K562 (cell line): Measurements from ENCODE around the gene EPB41L2. TPM values are rescaled to one million over a fixed set of nuclear protein-coding genes. Genes with fewer than 3 reads are reported as not detected.

ENCODE experiments used
- ATF3 ChIP-seq, 2 experiments: fragments of 450-650 bp in 1 of 2; sonication (generic) in 1 of 2; formaldehyde crosslinking in 1 of 2; IDR thresholded peaks in 1 of 2; conservative IDR thresholded peaks in 1 of 2; 2 replicates each; pipeline versions ENCODE4 v1.6.1 to v1.8.1; 2016 to 2023; ENCODE audit warnings: mild to moderate bottlenecking in 2 of 2, moderate library complexity in 2 of 2, inconsistent platforms in 1 of 2, missing genetic modification reagents in 1 of 2
- BRF1 ChIP-seq: IDR thresholded peaks from 3 replicates; pipeline ENCODE4 v1.6.1; 2011; ENCODE audit warnings: borderline replicate concordance, mild to moderate bottlenecking; ENCODE audit not compliant: insufficient read length; ENCODE audit errors: extremely low read depth
- CXXC5 ChIP-seq: fragments of 250-450 bp; sonication (Bioruptor Pico); IDR thresholded peaks from 2 replicates; pipeline ENCODE4 v1.8.0; 2022; ENCODE audit warnings: inconsistent platforms, mild to moderate bottlenecking, moderate library complexity
- DMBX1 ChIP-seq: fragments of 250-450 bp; sonication (Bioruptor Pico); IDR thresholded peaks from 2 replicates; pipeline ENCODE4 v1.8.0; 2022; ENCODE audit warnings: inconsistent platforms, mild to moderate bottlenecking, moderate library complexity, borderline replicate concordance
- FOXK2 ChIP-seq, 2 experiments: fragments of 450-650 bp; IDR thresholded peaks in 1 of 2; conservative IDR thresholded peaks in 1 of 2; 2 replicates each; pipeline ENCODE4 v1.6.1; 2016; ENCODE audit warnings: low read depth in 2 of 2, mild to moderate bottlenecking in 1 of 2
- HNRNPL ChIP-seq: fragments of 200-400 bp; formaldehyde crosslinking; IDR thresholded peaks from 2 replicates; pipeline ENCODE4 v1.6.1; 2017; ENCODE audit warnings: low read depth, mild to moderate bottlenecking, low read length
- JUND ChIP-seq, 2 experiments: IDR thresholded peaks; 2 replicates in 1 of 2; 3 replicates in 1 of 2; pipeline ENCODE4 v1.6.1; 2011; ENCODE audit warnings: borderline replicate concordance in 2 of 2, low read depth in 2 of 2, low read length in 2 of 2, improper control_type of control experiment in 1 of 2, missing biosample characterization in 1 of 2, missing genetic modification characterization in 1 of 2, missing genetic modification reagents in 1 of 2
- MAFG ChIP-seq: fragments of 450-650 bp; conservative IDR thresholded peaks from 2 replicates; pipeline ENCODE4 v1.6.1; 2016; ENCODE audit warnings: missing genetic modification characterization, missing compliant biosample characterization
- NELFE ChIP-seq: IDR thresholded peaks from 2 replicates; pipeline ENCODE4 v1.6.1; 2011; ENCODE audit warnings: mild to moderate bottlenecking; ENCODE audit not compliant: insufficient read depth, insufficient read length
- NUFIP1 ChIP-seq: fragments of 450-650 bp; IDR thresholded peaks from 2 replicates; pipeline ENCODE4 v1.6.1; 2018; ENCODE audit not compliant: partially characterized antibody
- SAFB2 ChIP-seq: fragments of 200-400 bp; formaldehyde crosslinking; IDR thresholded peaks from 2 replicates; pipeline ENCODE4 v1.6.1; 2018; ENCODE audit warnings: borderline replicate concordance, low read length, low read depth, moderate library complexity; ENCODE audit not compliant: severe bottlenecking
- TAF7 ChIP-seq: fragments of 450-650 bp; IDR thresholded peaks from 2 replicates; pipeline ENCODE4 v1.6.1; 2016; ENCODE audit warnings: missing genetic modification characterization, missing compliant biosample characterization
- TCFL5 ChIP-seq: fragments of 250-450 bp; sonication (Bioruptor Pico); conservative IDR thresholded peaks from 2 replicates; pipeline ENCODE4 v1.6.1; 2021; ENCODE audit warnings: mild to moderate bottlenecking, moderate library complexity, matching md5 sums
- TEAD2 ChIP-seq: fragments of 450-650 bp; IDR thresholded peaks from 2 replicates; pipeline ENCODE4 v1.6.1; 2016; ENCODE audit warnings: missing genetic modification characterization, control low read depth, missing compliant biosample characterization
- TRIM28 ChIP-seq: fragments of 450-650 bp; IDR thresholded peaks from 2 replicates; pipeline ENCODE4 v1.6.1; 2017
- ZBTB34 ChIP-seq: fragments of 250-450 bp; sonication (Bioruptor Pico); IDR thresholded peaks from 2 replicates; pipeline ENCODE4 v1.8.0; 2021; ENCODE audit warnings: mild to moderate bottlenecking, moderate library complexity
- ZNF174 ChIP-seq: fragments of 250-450 bp; sonication (Bioruptor Pico); IDR thresholded peaks from 2 replicates; pipeline ENCODE4 v1.4.0; 2020; ENCODE audit warnings: mild to moderate bottlenecking
- ZNF316 ChIP-seq: fragments of 450-650 bp; IDR thresholded peaks from 2 replicates; pipeline ENCODE4 v1.6.1; 2016
- polyA plus RNA-seq, 8 experiments: library from polyadenylated mRNA; depleted of rRNA in 4 of 8; stranded (reverse) in 5 of 8; unstranded in 3 of 8; fragments of >200 nt; fragmentation: Nextera tagmentation in 2 of 8; fragmentation: Illumina TruSeq in 1 of 8; extraction: Ambion mirVana in 2 of 8; extraction: Trizol in 1 of 8; gene quantifications; 2 replicates each; pipeline versions ENCODE4 v1.2.1 to v1.2.3, GENCODE V29; 2011 to 2014; ENCODE audit warnings: inconsistent platforms in 1 of 8, missing spikeins in 1 of 8
- total RNA-seq, 7 experiments: library from RNA; depleted of rRNA in 6 of 7; stranded (reverse); fragments of >200 nt in 6 of 7; fragmentation: Illumina TruSeq in 2 of 7; extraction: Trizol in 2 of 7; gene quantifications; 2 replicates each; pipeline versions ENCODE4 v1.2.1 to v1.2.3, GENCODE V29; 2011 to 2021; ENCODE audit warnings: low replicate concordance in 1 of 7
- TF ChIP-seq, protein P1 (sequence below), 2 experiments: IDR thresholded peaks in 1 of 2; conservative IDR thresholded peaks in 1 of 2; 2 replicates each; pipeline ENCODE4 v1.6.1; 2016; ENCODE audit warnings: low read depth in 2 of 2, mild to moderate bottlenecking in 1 of 2, missing compliant biosample characterization in 1 of 2, missing genetic modification characterization in 1 of 2, moderate library complexity in 1 of 2
- TF ChIP-seq, protein P2 (sequence below), 2 experiments: fragments of 450-650 bp; conservative IDR thresholded peaks; 2 replicates each; pipeline ENCODE4 v1.6.1; 2017; ENCODE audit warnings: mild to moderate bottlenecking in 2 of 2, moderate library complexity in 2 of 2

The EPB41L2 gene
- total and polyA plus RNA-seq, 9 of the 15 experiments (the other 6 are each of a cell fraction or from before 2014, with no cell fraction given): 5.1 to 53.6 (median 25.0) TPM

GRCh38 chr6:131065112-131065823 lies 2.2 kb upstream of the EPB41L2 start (continued):
- TF ChIP-seq, protein P1, sequence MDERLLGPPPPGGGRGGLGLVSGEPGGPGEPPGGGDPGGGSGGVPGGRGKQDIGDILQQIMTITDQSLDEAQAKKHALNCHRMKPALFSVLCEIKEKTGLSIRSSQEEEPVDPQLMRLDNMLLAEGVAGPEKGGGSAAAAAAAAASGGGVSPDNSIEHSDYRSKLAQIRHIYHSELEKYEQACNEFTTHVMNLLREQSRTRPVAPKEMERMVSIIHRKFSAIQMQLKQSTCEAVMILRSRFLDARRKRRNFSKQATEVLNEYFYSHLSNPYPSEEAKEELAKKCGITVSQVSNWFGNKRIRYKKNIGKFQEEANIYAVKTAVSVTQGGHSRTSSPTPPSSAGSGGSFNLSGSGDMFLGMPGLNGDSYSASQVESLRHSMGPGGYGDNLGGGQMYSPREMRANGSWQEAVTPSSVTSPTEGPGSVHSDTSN (CRISPR knock-in tag; IDR thresholded peaks at IDR 0.05; ENCODE audit: low read depth): no peak
- TF ChIP-seq, protein P1 (tag; conservative IDR thresholded peaks at IDR 0.05; ENCODE audit: low read depth): no peak
- TF ChIP-seq, protein P2, sequence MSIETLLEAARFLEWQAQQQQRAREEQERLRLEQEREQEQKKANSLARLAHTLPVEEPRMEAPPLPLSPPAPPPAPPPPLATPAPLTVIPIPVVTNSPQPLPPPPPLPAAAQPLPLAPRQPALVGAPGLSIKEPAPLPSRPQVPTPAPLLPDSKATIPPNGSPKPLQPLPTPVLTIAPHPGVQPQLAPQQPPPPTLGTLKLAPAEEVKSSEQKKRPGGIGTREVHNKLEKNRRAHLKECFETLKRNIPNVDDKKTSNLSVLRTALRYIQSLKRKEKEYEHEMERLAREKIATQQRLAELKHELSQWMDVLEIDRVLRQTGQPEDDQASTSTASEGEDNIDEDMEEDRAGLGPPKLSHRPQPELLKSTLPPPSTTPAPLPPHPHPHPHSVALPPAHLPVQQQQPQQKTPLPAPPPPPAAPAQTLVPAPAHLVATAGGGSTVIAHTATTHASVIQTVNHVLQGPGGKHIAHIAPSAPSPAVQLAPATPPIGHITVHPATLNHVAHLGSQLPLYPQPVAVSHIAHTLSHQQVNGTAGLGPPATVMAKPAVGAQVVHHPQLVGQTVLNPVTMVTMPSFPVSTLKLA (conservative IDR thresholded peaks at IDR 0.05): no peak
- TF ChIP-seq HNRNPL (no peak), MAFG (tag) (peak; percentile 86), ZBTB34 (CRISPR knock-in tag) (no peak), BRF1 (no peak), ATF3 (IDR thresholded peaks at IDR 0.05) (peak; percentile 22; the same call in 1 of the 2 replicates), ATF3 (CRISPR knock-in tag; conservative IDR thresholded peaks at IDR 0.05) (no peak), TEAD2 (tag) (no peak), TAF7 (tag) (no peak), CXXC5 (CRISPR knock-in tag) (no peak), TCFL5 (CRISPR knock-in tag) (no peak), FOXK2 (conservative IDR thresholded peaks at IDR 0.05 in 1 of 2, IDR thresholded peaks at IDR 0.05 in 1 of 2; ENCODE audit: low read depth in 2 of 2) (no peak), ZNF174 (CRISPR knock-in tag) (no peak), DMBX1 (CRISPR knock-in tag) (no peak), NELFE (no peak), TRIM28 (no peak), NUFIP1 (no peak), SAFB2 (no peak), ZNF316 (peak; percentile 92), JUND (IDR thresholded peaks at IDR 0.05; ENCODE audit: borderline replicate concordance, low read depth, low read length) (no peak), JUND (tag; IDR thresholded peaks at IDR 0.05; ENCODE audit: borderline replicate concordance, low read depth, low read length) (0 out of 3 replicates have a peak, but pooled peaks have one; percentile 13)
